ENCODE data around the gene FBXW2.

DNA sequence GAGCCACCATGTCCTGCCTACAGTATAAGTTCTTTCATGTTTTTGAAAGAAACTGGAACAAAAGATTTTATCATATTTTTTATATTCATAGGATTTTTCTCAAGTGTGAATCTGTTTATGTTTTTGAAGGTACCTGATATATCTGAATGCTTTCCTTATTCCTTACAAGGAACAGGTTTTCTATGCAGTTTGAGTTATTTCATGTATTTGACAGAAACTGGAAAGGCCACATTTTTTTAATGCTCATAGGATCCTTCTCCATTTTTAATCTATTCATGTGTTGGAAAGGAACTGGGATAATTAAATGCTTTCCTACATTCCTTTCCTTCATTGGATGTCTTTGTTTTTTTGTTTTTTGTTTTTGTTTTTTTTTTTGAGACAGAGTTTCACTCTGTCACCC is 15.7 kb upstream of the FBXW2 start:
- TF ChIP-seq, protein P1, sequence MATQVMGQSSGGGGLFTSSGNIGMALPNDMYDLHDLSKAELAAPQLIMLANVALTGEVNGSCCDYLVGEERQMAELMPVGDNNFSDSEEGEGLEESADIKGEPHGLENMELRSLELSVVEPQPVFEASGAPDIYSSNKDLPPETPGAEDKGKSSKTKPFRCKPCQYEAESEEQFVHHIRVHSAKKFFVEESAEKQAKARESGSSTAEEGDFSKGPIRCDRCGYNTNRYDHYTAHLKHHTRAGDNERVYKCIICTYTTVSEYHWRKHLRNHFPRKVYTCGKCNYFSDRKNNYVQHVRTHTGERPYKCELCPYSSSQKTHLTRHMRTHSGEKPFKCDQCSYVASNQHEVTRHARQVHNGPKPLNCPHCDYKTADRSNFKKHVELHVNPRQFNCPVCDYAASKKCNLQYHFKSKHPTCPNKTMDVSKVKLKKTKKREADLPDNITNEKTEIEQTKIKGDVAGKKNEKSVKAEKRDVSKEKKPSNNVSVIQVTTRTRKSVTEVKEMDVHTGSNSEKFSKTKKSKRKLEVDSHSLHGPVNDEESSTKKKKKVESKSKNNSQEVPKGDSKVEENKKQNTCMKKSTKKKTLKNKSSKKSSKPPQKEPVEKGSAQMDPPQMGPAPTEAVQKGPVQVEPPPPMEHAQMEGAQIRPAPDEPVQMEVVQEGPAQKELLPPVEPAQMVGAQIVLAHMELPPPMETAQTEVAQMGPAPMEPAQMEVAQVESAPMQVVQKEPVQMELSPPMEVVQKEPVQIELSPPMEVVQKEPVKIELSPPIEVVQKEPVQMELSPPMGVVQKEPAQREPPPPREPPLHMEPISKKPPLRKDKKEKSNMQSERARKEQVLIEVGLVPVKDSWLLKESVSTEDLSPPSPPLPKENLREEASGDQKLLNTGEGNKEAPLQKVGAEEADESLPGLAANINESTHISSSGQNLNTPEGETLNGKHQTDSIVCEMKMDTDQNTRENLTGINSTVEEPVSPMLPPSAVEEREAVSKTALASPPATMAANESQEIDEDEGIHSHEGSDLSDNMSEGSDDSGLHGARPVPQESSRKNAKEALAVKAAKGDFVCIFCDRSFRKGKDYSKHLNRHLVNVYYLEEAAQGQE (IDR thresholded peaks at IDR 0.05; ENCODE audit: insufficient replicate concordance, low read depth) = no peak
- TF ChIP-seq, protein P2, sequence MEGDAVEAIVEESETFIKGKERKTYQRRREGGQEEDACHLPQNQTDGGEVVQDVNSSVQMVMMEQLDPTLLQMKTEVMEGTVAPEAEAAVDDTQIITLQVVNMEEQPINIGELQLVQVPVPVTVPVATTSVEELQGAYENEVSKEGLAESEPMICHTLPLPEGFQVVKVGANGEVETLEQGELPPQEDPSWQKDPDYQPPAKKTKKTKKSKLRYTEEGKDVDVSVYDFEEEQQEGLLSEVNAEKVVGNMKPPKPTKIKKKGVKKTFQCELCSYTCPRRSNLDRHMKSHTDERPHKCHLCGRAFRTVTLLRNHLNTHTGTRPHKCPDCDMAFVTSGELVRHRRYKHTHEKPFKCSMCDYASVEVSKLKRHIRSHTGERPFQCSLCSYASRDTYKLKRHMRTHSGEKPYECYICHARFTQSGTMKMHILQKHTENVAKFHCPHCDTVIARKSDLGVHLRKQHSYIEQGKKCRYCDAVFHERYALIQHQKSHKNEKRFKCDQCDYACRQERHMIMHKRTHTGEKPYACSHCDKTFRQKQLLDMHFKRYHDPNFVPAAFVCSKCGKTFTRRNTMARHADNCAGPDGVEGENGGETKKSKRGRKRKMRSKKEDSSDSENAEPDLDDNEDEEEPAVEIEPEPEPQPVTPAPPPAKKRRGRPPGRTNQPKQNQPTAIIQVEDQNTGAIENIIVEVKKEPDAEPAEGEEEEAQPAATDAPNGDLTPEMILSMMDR (IDR thresholded peaks at IDR 0.05; ENCODE audit: insufficient read depth, low read length) = no peak
- TF ChIP-seq POLR2AphosphoS5 (IDR thresholded peaks at IDR 0.05; ENCODE audit: low read depth) (no peak), GABPA (IDR thresholded peaks at IDR 0.05; ENCODE audit: low read depth) (no peak)

Measured in HL-60 (cell line).